Measurements from ENCODE around the gene RAD1.

Gene RAD1

GRCh38 chr5:34876275-34876674 is 39.0 kb downstream of the RAD1 start:
- Histone ChIP-seq H4K20me1 (ENCODE audit: insufficient read depth, low read length) (no peaks in the 10 kb centered on the region), H3K4me2 (ENCODE audit: low read length) (no peak overlapping the region), H3F3A (ENCODE audit: insufficient read depth, low read length) (no peaks in the 10 kb centered on the region), H3K79me2 (ENCODE audit: insufficient read depth, low read length) (no peaks in the 10 kb centered on the region), H3K27ac (ENCODE audit: low read depth, low read length, poor library complexity, severe bottlenecking) (no peak overlapping the region), H2AFZ (ENCODE audit: low read length) (no peak overlapping the region), H3K36me3 (ENCODE audit: insufficient read depth, low read length) (no peaks in the 10 kb centered on the region), H3K9me2 (ENCODE audit: low read depth, low read length) (no peaks in the 10 kb centered on the region), H3K4me1 (ENCODE audit: insufficient read depth, low read length, severe bottlenecking) (no peaks in the 10 kb centered on the region), H3K27me3 (ENCODE audit: insufficient read depth, low read length) (no peaks in the 10 kb centered on the region), H3K4me3 (ENCODE audit: low read depth, low read length, poor library complexity, severe bottlenecking) (no peak overlapping the region), H3K9me3 (ENCODE audit: low read length) (0 out of 2 replicates have a peak, but pooled peaks cover 3% of the 10 kb centered on the region), H3K9ac (ENCODE audit: low read length) (no peak overlapping the region)
- TF ChIP-seq EZH2 (IDR thresholded peaks at IDR 0.05; ENCODE audit: borderline replicate concordance, low read length) = no peak
- TF ChIP-seq, protein P1, sequence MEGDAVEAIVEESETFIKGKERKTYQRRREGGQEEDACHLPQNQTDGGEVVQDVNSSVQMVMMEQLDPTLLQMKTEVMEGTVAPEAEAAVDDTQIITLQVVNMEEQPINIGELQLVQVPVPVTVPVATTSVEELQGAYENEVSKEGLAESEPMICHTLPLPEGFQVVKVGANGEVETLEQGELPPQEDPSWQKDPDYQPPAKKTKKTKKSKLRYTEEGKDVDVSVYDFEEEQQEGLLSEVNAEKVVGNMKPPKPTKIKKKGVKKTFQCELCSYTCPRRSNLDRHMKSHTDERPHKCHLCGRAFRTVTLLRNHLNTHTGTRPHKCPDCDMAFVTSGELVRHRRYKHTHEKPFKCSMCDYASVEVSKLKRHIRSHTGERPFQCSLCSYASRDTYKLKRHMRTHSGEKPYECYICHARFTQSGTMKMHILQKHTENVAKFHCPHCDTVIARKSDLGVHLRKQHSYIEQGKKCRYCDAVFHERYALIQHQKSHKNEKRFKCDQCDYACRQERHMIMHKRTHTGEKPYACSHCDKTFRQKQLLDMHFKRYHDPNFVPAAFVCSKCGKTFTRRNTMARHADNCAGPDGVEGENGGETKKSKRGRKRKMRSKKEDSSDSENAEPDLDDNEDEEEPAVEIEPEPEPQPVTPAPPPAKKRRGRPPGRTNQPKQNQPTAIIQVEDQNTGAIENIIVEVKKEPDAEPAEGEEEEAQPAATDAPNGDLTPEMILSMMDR (IDR thresholded peaks at IDR 0.05; ENCODE audit: low read length) = no peak

GRCh38 chr5:34870382-34870781 is 44.9 kb downstream of the RAD1 start:
- Histone ChIP-seq H2AFZ (ENCODE audit: low read length) (no peak overlapping the region), H3K9me3 (ENCODE audit: low read length) (no peaks in the 10 kb centered on the region), H3K27ac (ENCODE audit: low read depth, low read length, poor library complexity, severe bottlenecking) (no peak overlapping the region), H3K79me2 (ENCODE audit: insufficient read depth, low read length) (no peaks in the 10 kb centered on the region), H3K9ac (ENCODE audit: low read length) (no peak overlapping the region), H3K4me3 (ENCODE audit: low read depth, low read length, poor library complexity, severe bottlenecking) (no peak overlapping the region), H4K20me1 (ENCODE audit: insufficient read depth, low read length) (no peaks in the 10 kb centered on the region), H3K36me3 (ENCODE audit: insufficient read depth, low read length) (no peaks in the 10 kb centered on the region), H3K4me2 (ENCODE audit: low read length) (no peak overlapping the region), H3K27me3 (ENCODE audit: insufficient read depth, low read length) (no peaks in the 10 kb centered on the region), H3K4me1 (ENCODE audit: insufficient read depth, low read length, severe bottlenecking) (no peaks in the 10 kb centered on the region), H3F3A (ENCODE audit: insufficient read depth, low read length) (no peaks in the 10 kb centered on the region), H3K9me2 (ENCODE audit: low read depth, low read length) (no peaks in the 10 kb centered on the region)
- no peak for TF ChIP-seq EZH2 (IDR thresholded peaks at IDR 0.05; ENCODE audit: borderline replicate concordance, low read length)
- TF ChIP-seq, protein P1 (IDR thresholded peaks at IDR 0.05; ENCODE audit: low read length) = no peak

DNA sequence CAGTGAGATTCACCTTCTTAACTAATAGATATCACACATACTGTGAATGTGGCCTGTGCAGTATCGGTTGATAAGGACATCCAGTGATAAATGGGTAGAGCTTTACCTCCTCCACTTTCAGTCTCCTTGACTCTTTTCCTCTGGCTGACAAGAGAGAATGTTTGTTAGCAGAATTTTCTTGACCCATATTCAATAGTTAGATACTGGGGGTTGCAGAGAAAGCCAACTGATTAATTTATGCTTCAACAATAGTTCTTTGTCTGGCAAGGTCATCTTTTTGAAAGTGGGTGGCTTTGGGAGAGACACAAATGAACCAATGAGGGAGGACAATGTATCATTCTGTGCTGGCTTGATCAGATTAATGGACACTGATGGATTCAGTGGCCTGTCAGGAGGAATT is 46.0 kb downstream of the RAD1 start:
- Histone ChIP-seq H3K9me2 (ENCODE audit: low read depth, low read length) (no peaks in the 10 kb centered on the region), H3K4me3 (ENCODE audit: low read depth, low read length, poor library complexity, severe bottlenecking) (no peak overlapping the region)

More for the DNA sequence above, 46.0 kb downstream of the RAD1 start:
- H3K9me3 ChIP-seq (ENCODE audit: low read length) = no peaks in the 10 kb centered on the region
- TF ChIP-seq EZH2 (IDR thresholded peaks at IDR 0.05; ENCODE audit: borderline replicate concordance, low read length) = no peak
- TF ChIP-seq, protein P1 (IDR thresholded peaks at IDR 0.05; ENCODE audit: low read length) = no peak
- H4K20me1 ChIP-seq (ENCODE audit: insufficient read depth, low read length) = no peaks in the 10 kb centered on the region
- H3K27ac ChIP-seq (ENCODE audit: low read depth, low read length, poor library complexity, severe bottlenecking) = no peak overlapping the region
- no peaks in the 10 kb centered on the region for H3F3A ChIP-seq (ENCODE audit: insufficient read depth, low read length)
- no peaks in the 10 kb centered on the region for H3K27me3 ChIP-seq (ENCODE audit: insufficient read depth, low read length)
- no peak overlapping the region for H2AFZ ChIP-seq (ENCODE audit: low read length)
- no peak overlapping the region for H3K9ac ChIP-seq (ENCODE audit: low read length)
- no peaks in the 10 kb centered on the region for H3K36me3 ChIP-seq (ENCODE audit: insufficient read depth, low read length)
- H3K4me2 ChIP-seq (ENCODE audit: low read length) = no peak overlapping the region
- no peaks in the 10 kb centered on the region for H3K4me1 ChIP-seq (ENCODE audit: insufficient read depth, low read length, severe bottlenecking)
- H3K79me2 ChIP-seq (ENCODE audit: insufficient read depth, low read length) = no peaks in the 10 kb centered on the region

All from OCI-LY1 (cell line).